ENCODE data around the gene CYP8B1. TPM values are rescaled to one million over a fixed set of nuclear protein-coding genes. Genes with fewer than 3 reads are reported as not detected.

CYP8B1 gene
- total RNA-seq, result not detected in 2 replicates

GRCh38 chr3:42875325-42876151 lies at the start of gene CYP8B1:
Gene CYP8B1 (minus strand): TSS chr3:42875879. CDS start chr3:42875816, 63 bp downstream.

GRCh38 chr3:42906070-42906847 lies 30.6 kb upstream of the CYP8B1 start, which contains the start of gene ZNF662:
Gene ZNF662 (plus strand): TSS chr3:42906142. CDS start chr3:42908115, 1,973 bp downstream.

Other genes starting within 250 kb of the CYP8B1 start
- 10.5 and 15.3 TPM in 2 replicates for gene ZBTB47, start 222.2 kb downstream of the CYP8B1 start, total RNA-seq
- not detected in 2 replicates for gene KLHL40, start 190.3 kb downstream of the CYP8B1 start, total RNA-seq
- gene HHATL, start 173.1 kb downstream of the CYP8B1 start, total RNA-seq, result not detected in 2 replicates
- 0.57 TPM in 1 of 2 replicates, not detected in the other for gene CCDC13, start 102.6 kb downstream of the CYP8B1 start, total RNA-seq
- gene HIGD1A, start 71.4 kb downstream of the CYP8B1 start, total RNA-seq, result 79.0 and 99.9 TPM in 2 replicates
- gene ACKR2, start 66.4 kb downstream of the CYP8B1 start, total RNA-seq, result 0.16 and 6.9 TPM in 2 replicates
- gene ZNF662, start 30.3 kb upstream of the CYP8B1 start, total RNA-seq, result 0.81 and 3.3 TPM in 2 replicates
- under 0.01 TPM in 1 of 2 replicates, not detected in the other for gene GASK1A, start 103.4 kb upstream of the CYP8B1 start, total RNA-seq
- gene POMGNT2, start 230.2 kb upstream of the CYP8B1 start, total RNA-seq, result 3.2 and 6.2 TPM in 2 replicates

Data from bladder microvascular endothelial cell (primary cell).